PC-9 (cell line): ENCODE measurements around the gene ZNF444. TPM values are rescaled to one million over a fixed set of nuclear protein-coding genes. Genes with fewer than 3 reads are reported as not detected.
"Not testable (repeated sequence)": the region's sequence is repeated elsewhere in the genome, so short reads cannot be mapped to it uniquely, and the experiment has no call there.

Experiments used
- BruUV-seq: library from RNA; stranded (reverse); fragments of 400-500 nt; replicated peaks from 2 replicates; lab custom pipeline; 2021; lab: Mats Ljungman, UMichigan
- CTCF ChIA-PET: fragments of 300-600 bp; sonication (Branson Sonifier 250); formaldehyde crosslinking; loops from one replicate; lab custom pipeline; 2022; ENCODE audit warnings: antibody characterized with exemption; lab: Charles Lee
- POLR2A ChIA-PET: fragments of 300-600 bp; sonication (Branson Sonifier 250); formaldehyde crosslinking; loops from one replicate; lab custom pipeline; 2022; ENCODE audit warnings: antibody characterized with exemption; ENCODE audit not compliant: unreplicated experiment; lab: Charles Lee
- DNase-seq, 2 experiments: peaks; one replicate each; pipeline versions ENCODE4 v3.0.0 to v3.0.0-alpha.2; 2015 to 2022; ENCODE audit warnings: mixed read lengths in 1 of 2
- H2AFZ ChIP-seq: fragments of 200-600 bp; sonication (generic); 2 replicates; pipeline ENCODE4 v1.8.1; 2017; ENCODE audit warnings: antibody characterized with exemption
- H3F3A ChIP-seq: fragments of 200-600 bp; sonication (generic); 2 replicates; pipeline ENCODE4 v1.8.1; 2017; ENCODE audit warnings: antibody characterized with exemption, mild to moderate bottlenecking, low read depth; ENCODE audit not compliant: insufficient read depth
- H3K27ac ChIP-seq: fragments of 200-600 bp; sonication (generic); 2 replicates; pipeline ENCODE4 v1.6.1; 2016; ENCODE audit warnings: mixed run types
- H3K27me3 ChIP-seq: fragments of 200-600 bp; sonication (generic); 2 replicates; pipeline ENCODE4 v1.6.1; 2016; ENCODE audit warnings: low read depth, mixed run types; ENCODE audit not compliant: insufficient read depth
- H3K36me3 ChIP-seq: fragments of 200-600 bp; sonication (generic); 2 replicates; pipeline ENCODE4 v1.6.1; 2016; ENCODE audit warnings: low read depth, mixed run types
- H3K4me1 ChIP-seq: fragments of 200-600 bp; sonication (generic); replicated peaks from 2 replicates; pipeline ENCODE4 v1.6.1; 2016; ENCODE audit warnings: mixed run types; ENCODE audit not compliant: insufficient read depth
- H3K4me2 ChIP-seq: fragments of 200-600 bp; sonication (generic); 2 replicates; pipeline ENCODE4 v1.6.1; 2017; ENCODE audit warnings: mixed run types
- H3K4me3 ChIP-seq: fragments of 200-600 bp; sonication (generic); 2 replicates; pipeline ENCODE4 v1.6.1; 2016; ENCODE audit warnings: mixed run types
- H3K79me2 ChIP-seq: fragments of 200-600 bp; sonication (generic); 2 replicates; pipeline ENCODE4 v1.6.1; 2017; ENCODE audit warnings: low read depth, mixed run types
- H3K9me2 ChIP-seq: fragments of 200-600 bp; sonication (generic); 2 replicates; pipeline ENCODE4 v1.8.1; 2017; ENCODE audit warnings: mild to moderate bottlenecking; ENCODE audit not compliant: insufficient read depth
- H3K9me3 ChIP-seq: fragments of 200-600 bp; sonication (generic); 2 replicates; pipeline ENCODE4 v1.8.1; 2016; ENCODE audit warnings: low read depth; ENCODE audit not compliant: insufficient read depth
- H4K20me1 ChIP-seq: fragments of 200-600 bp; sonication (generic); 2 replicates; pipeline ENCODE4 v1.8.1; 2017; ENCODE audit not compliant: insufficient read depth
- CTCF ChIP-seq: fragments of 200-600 bp; sonication (generic); conservative IDR thresholded peaks from 2 replicates; pipeline ENCODE4 v1.6.1; 2017; ENCODE audit warnings: mixed run types, antibody characterized with exemption, mild to moderate bottlenecking, moderate library complexity
- EZH2 ChIP-seq: fragments of 200-600 bp; sonication (generic); IDR thresholded peaks from 2 replicates; pipeline ENCODE4 v1.8.0; 2017; ENCODE audit warnings: antibody characterized with exemption, low read depth
- intact Hi-C: fragments of 100-400 bp; cut with micrococcal nuclease; formaldehyde crosslinking; loops from one replicate; pipeline ENCODE4 v1.10.0; 2022; ENCODE audit not compliant: unreplicated experiment
- total RNA-seq: library from RNA; stranded (reverse); gene quantifications from 2 replicates; pipeline ENCODE4 v1.2.3, GENCODE V29; 2021

Gene ZNF444
- total RNA-seq, 1 experiment from 2014 or later, result 50.5 TPM

GRCh38 chr19:56097306-56097705, 43.8 kb upstream of the ZNF444 start:
- peaks cover 51% of the 10 kb centered on the region for H4K20me1 ChIP-seq
- no peaks in the 10 kb centered on the region for H3K27me3 ChIP-seq
- H3K9me3 ChIP-seq, result no peaks in the 10 kb centered on the region
- no peak overlapping the region for H2AFZ ChIP-seq
- no peak overlapping the region for H3K27ac ChIP-seq
- no peaks in the 10 kb centered on the region; the same call in 1 of the 2 replicates for H3K36me3 ChIP-seq
- no peak overlapping the region for H3K4me3 ChIP-seq
- H3K4me2 ChIP-seq, result no peak overlapping the region
- intact Hi-C loops, result no loop called here
- H3K4me1 ChIP-seq, result peaks cover 15% of the 10 kb centered on the region
- BruUV-seq, result no TSS peak
- ChIA-PET POLR2A (no interaction called here), CTCF (no interaction called here)
- DNase-seq, result no peak
- no peak for TF ChIP-seq CTCF
- H3K9me2 ChIP-seq, result no peaks in the 10 kb centered on the region
- peaks cover 53% of the 10 kb centered on the region for H3K79me2 ChIP-seq
- H3F3A ChIP-seq, result peaks cover 18% of the 10 kb centered on the region

DNA sequence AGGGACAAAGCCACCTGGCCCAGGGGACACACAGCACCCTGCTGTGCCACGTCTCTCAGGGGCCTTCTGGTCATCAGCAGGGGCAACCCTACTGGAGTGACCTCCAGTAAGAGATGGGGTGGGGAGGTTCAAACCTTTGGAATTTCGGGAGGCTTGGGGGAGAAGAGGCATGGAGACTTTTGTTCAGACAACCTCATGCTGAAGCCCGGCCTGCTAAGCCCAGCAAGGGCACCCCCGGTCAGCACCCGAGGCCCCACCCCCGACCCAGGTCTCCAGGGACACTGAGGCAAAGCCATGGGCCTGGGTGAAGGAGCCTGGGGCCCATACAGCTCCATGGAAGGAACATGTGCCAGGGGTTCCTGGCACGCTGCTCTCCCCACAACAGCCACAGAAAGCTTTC, 43.3 kb upstream of the ZNF444 start:
- Histone ChIP-seq H3K4me2 (no peak overlapping the region), H4K20me1 (peaks cover 52% of the 10 kb centered on the region), H3K27me3 (no peaks in the 10 kb centered on the region), H3K9me3 (no peaks in the 10 kb centered on the region), H3K27ac (no peak overlapping the region), H3K4me1 (peaks cover 10% of the 10 kb centered on the region), H3K9me2 (no peaks in the 10 kb centered on the region), H3K79me2 (peaks cover 53% of the 10 kb centered on the region), H3K4me3 (no peak overlapping the region), H2AFZ (no peak overlapping the region), H3K36me3 (no peaks in the 10 kb centered on the region; the same call in 1 of the 2 replicates), H3F3A (peaks cover 13% of the 10 kb centered on the region)
- TF ChIP-seq CTCF, result no peak
- no peak for TF ChIP-seq EZH2
- ChIA-PET CTCF (no interaction called here), POLR2A (no interaction called here)
- BruUV-seq, result no TSS peak
- DNase-seq, result no peak
- intact Hi-C loops, result no loop called here

GRCh38 chr19:56098237-56098636, 42.9 kb upstream of the ZNF444 start:
- DNase-seq, H3K4me3 ChIP-seq, H3K9me3 ChIP-seq, H3K27me3 ChIP-seq, POLR2A ChIA-PET, H3K4me1 ChIP-seq, intact Hi-C loops, H3F3A ChIP-seq, H2AFZ ChIP-seq, BruUV-seq, CTCF ChIA-PET, H3K9me2 ChIP-seq, H3K27ac ChIP-seq, H3K4me2 ChIP-seq, H3K36me3 ChIP-seq: not testable (repeated sequence)
- Histone ChIP-seq H3K79me2 (peaks cover 51% of the 10 kb centered on the region), H4K20me1 (peaks cover 57% of the 10 kb centered on the region)
